Measurements from ENCODE around the gene GDF7.

- TF ChIP-seq POLR2AphosphoS5 (IDR thresholded peaks at IDR 0.05) (no peak), CTCF (IDR thresholded peaks at IDR 0.05) (no peak), POLR2A (IDR thresholded peaks at IDR 0.05) (no peak), EP300 (IDR thresholded peaks at IDR 0.05) (no peak)
Measured at GRCh38 chr2:20654535-20654813, 12.5 kb upstream of the GDF7 start.
